PC-3 (cell line): Measurements from ENCODE around the gene EFNB1. TPM values are rescaled to one million over a fixed set of nuclear protein-coding genes. Genes with fewer than 3 reads are reported as not detected.

ENCODE experiments used
- ATAC-seq: fragments of 200-7000 bp; cut with Tn5 transposase; 2 replicates; pipeline ENCODE4 v1.9.1; 2020; ENCODE audit warnings: mild to moderate bottlenecking, moderate library complexity
- BruUV-seq: library from RNA; stranded (reverse); fragments of 400-500 nt; replicated peaks from 2 replicates; lab custom pipeline; 2021; lab: Mats Ljungman, UMichigan
- CTCF ChIA-PET: fragments of 300-600 bp; sonication (Branson Sonifier 250); formaldehyde crosslinking; loops from one replicate; lab custom pipeline; 2022; ENCODE audit warnings: antibody characterized with exemption; lab: Charles Lee
- POLR2A ChIA-PET: fragments of 300-600 bp; sonication (Branson Sonifier 250); formaldehyde crosslinking; loops from one replicate; lab custom pipeline; 2022; ENCODE audit warnings: antibody characterized with exemption; ENCODE audit not compliant: unreplicated experiment; lab: Charles Lee
- DNase-seq: peaks from one replicate; pipeline ENCODE4 v3.0.0-alpha.2; 2015
- H2AFZ ChIP-seq: fragments of 300-600 bp; sonication (generic); 2 replicates; pipeline ENCODE4 v1.6.0; 2016; ENCODE audit warnings: antibody characterized with exemption, low read length
- H3F3A ChIP-seq: fragments of 300-600 bp; sonication (generic); one replicate; pipeline ENCODE4 v1.6.0; 2017; ENCODE audit warnings: antibody characterized with exemption, low read length, control low read depth, mild to moderate bottlenecking; ENCODE audit not compliant: unreplicated experiment
- H3K27ac ChIP-seq: fragments of 300-600 bp; sonication (generic); 2 replicates; pipeline ENCODE4 v1.5.1; 2016; ENCODE audit warnings: mild to moderate bottlenecking, low read length
- H3K27me3 ChIP-seq: fragments of 300-600 bp; sonication (generic); 2 replicates; pipeline ENCODE4 v1.6.1; 2016; ENCODE audit warnings: low read length, mixed read lengths
- H3K36me3 ChIP-seq: fragments of 300-600 bp; sonication (generic); 2 replicates; pipeline ENCODE4 v1.6.1; 2016; ENCODE audit warnings: low read depth, mixed run types, low read length, mixed read lengths
- H3K4me1 ChIP-seq: fragments of 300-600 bp; sonication (generic); 2 replicates; pipeline ENCODE4 v1.5.1; 2016; ENCODE audit warnings: low read length; ENCODE audit not compliant: insufficient read depth
- H3K4me2 ChIP-seq: fragments of 300-600 bp; sonication (generic); 2 replicates; pipeline ENCODE4 v1.6.0; 2016; ENCODE audit warnings: low read length
- H3K4me3 ChIP-seq: fragments of 300-600 bp; sonication (generic); 2 replicates; pipeline ENCODE4 v1.5.1; 2016; ENCODE audit warnings: mild to moderate bottlenecking, low read length, mixed read lengths
- H3K79me2 ChIP-seq: fragments of 300-600 bp; sonication (generic); 2 replicates; pipeline ENCODE4 v1.6.1; 2017; ENCODE audit warnings: low read length, mixed read lengths
- H3K9ac ChIP-seq: fragments of 300-600 bp; sonication (generic); 2 replicates; pipeline ENCODE4 v1.6.0; 2016; ENCODE audit warnings: mild to moderate bottlenecking, low read length
- H3K9me2 ChIP-seq: fragments of 300-600 bp; sonication (generic); replicated peaks from 2 replicates; pipeline ENCODE4 v1.6.1; 2016; ENCODE audit warnings: mixed run types, low read length, mixed read lengths
- H3K9me3 ChIP-seq: fragments of 300-600 bp; sonication (generic); 2 replicates; pipeline ENCODE4 v1.6.1; 2016; ENCODE audit warnings: low read length, mixed read lengths
- H4K20me1 ChIP-seq: fragments of 300-600 bp; sonication (generic); 2 replicates; pipeline ENCODE4 v1.6.1; 2016; ENCODE audit warnings: low read length, mixed read lengths
- CTCF ChIP-seq: fragments of 300-600 bp; sonication (generic); conservative IDR thresholded peaks from 2 replicates; pipeline ENCODE4 v1.5.1; 2017; ENCODE audit warnings: antibody characterized with exemption, low read depth, mild to moderate bottlenecking, low read length
- EZH2 ChIP-seq: fragments of 300-600 bp; sonication (generic); IDR thresholded peaks from one replicate; pipeline ENCODE4 v1.6.1; 2017; ENCODE audit warnings: antibody characterized with exemption, mild to moderate bottlenecking, low read length; ENCODE audit not compliant: unreplicated experiment
- EZH2phosphoT487 ChIP-seq: fragments of 300-600 bp; sonication (generic); IDR thresholded peaks from 2 replicates; pipeline ENCODE4 v1.6.1; 2018; ENCODE audit warnings: mild to moderate bottlenecking, antibody characterized with exemption, low read length, borderline replicate concordance
- intact Hi-C: fragments of 100-400 bp; cut with micrococcal nuclease; formaldehyde crosslinking; loops from 2 replicates; pipeline ENCODE4 v1.9.0; 2023
- total RNA-seq: library from RNA; depleted of rRNA; stranded (reverse); fragments of >200 nt; gene quantifications from 2 replicates; pipeline ENCODE4 v1.2.3, GENCODE V29; 2014

EFNB1 gene
- total RNA-seq, 1 experiment from 2014 or later = 102 TPM

- Histone ChIP-seq H3K4me2 (no peak overlapping the region), H3K4me3 (no peak overlapping the region), H3K79me2 (no peaks in the 10 kb centered on the region), H3K4me1 (no peaks in the 10 kb centered on the region), H3K36me3 (no peaks in the 10 kb centered on the region), H2AFZ (no peak overlapping the region), H3F3A (no peaks in the 10 kb centered on the region), H4K20me1 (no peaks in the 10 kb centered on the region), H3K27me3 (no peaks in the 10 kb centered on the region), H3K9me3 (no peaks in the 10 kb centered on the region), H3K9ac (no peak overlapping the region), H3K9me2 (no peaks in the 10 kb centered on the region), H3K27ac (no peak overlapping the region)
- no peak for DNase-seq
- TF ChIP-seq EZH2phosphoT487 = no peak
- TF ChIP-seq EZH2 = no peak
- TF ChIP-seq CTCF = no peak
- ATAC-seq = no peak
- no TSS peak for BruUV-seq
- ChIA-PET POLR2A (no interaction called here), CTCF (no interaction called here)
- intact Hi-C loops = no loop called here
Observed at GRCh38 chrX:68867458-68868112, 38.8 kb downstream of the EFNB1 start.

GRCh38 chrX:68868316-68868715, 39.5 kb downstream of the EFNB1 start:
- H3K36me3 ChIP-seq = no peaks in the 10 kb centered on the region
- no peaks in the 10 kb centered on the region for H3K27me3 ChIP-seq
- DNase-seq = no peak
- H3K9me3 ChIP-seq = no peaks in the 10 kb centered on the region
- H3F3A ChIP-seq = no peaks in the 10 kb centered on the region
- H4K20me1 ChIP-seq = no peaks in the 10 kb centered on the region
- H3K79me2 ChIP-seq = no peaks in the 10 kb centered on the region
- ChIA-PET CTCF (no interaction called here), POLR2A (no interaction called here)
- BruUV-seq = no TSS peak
- no peak for TF ChIP-seq CTCF
- TF ChIP-seq EZH2phosphoT487 = no peak
- TF ChIP-seq EZH2 = no peak
- H3K4me3 ChIP-seq = no peak overlapping the region
- no peak overlapping the region for H3K9ac ChIP-seq
- H3K4me2 ChIP-seq = no peak overlapping the region
- no peaks in the 10 kb centered on the region for H3K9me2 ChIP-seq
- H2AFZ ChIP-seq = no peak overlapping the region
- intact Hi-C loops = no loop called here
- H3K4me1 ChIP-seq = no peaks in the 10 kb centered on the region
- no peak for ATAC-seq
- H3K27ac ChIP-seq = no peak overlapping the region

GRCh38 chrX:68868902-68869800, 40.3 kb downstream of the EFNB1 start:
- ChIA-PET POLR2A (no interaction called here), CTCF (no interaction called here)
- no peak for ATAC-seq

More at GRCh38 chrX:68868902-68869800, 40.3 kb downstream of the EFNB1 start:
- Histone ChIP-seq H3K27me3 (no peaks in the 10 kb centered on the region), H3K4me1 (no peaks in the 10 kb centered on the region), H3F3A (no peaks in the 10 kb centered on the region), H3K4me2 (no peak overlapping the region), H3K4me3 (no peak overlapping the region), H3K79me2 (no peaks in the 10 kb centered on the region), H3K9me2 (no peaks in the 10 kb centered on the region), H4K20me1 (no peaks in the 10 kb centered on the region), H3K27ac (no peak overlapping the region), H3K9ac (no peak overlapping the region), H3K9me3 (no peaks in the 10 kb centered on the region), H3K36me3 (no peaks in the 10 kb centered on the region), H2AFZ (no peak overlapping the region)
- BruUV-seq = no TSS peak
- intact Hi-C loops = no loop called here
- TF ChIP-seq EZH2 = no peak
- TF ChIP-seq CTCF = no peak
- no peak for DNase-seq
